CD4-positive, alpha-beta memory T cell (primary cell): ENCODE data around the gene BBS4. TPM values are rescaled to one million over a fixed set of nuclear protein-coding genes. Genes with fewer than 3 reads are reported as not detected.

Experiments
- CTCF ChIA-PET: fragments of 350-600 bp; sonication (Branson Sonifier 250); formaldehyde crosslinking; loops from one replicate; lab custom pipeline; 2021; ENCODE audit warnings: inconsistent platforms; ENCODE audit not compliant: partially characterized antibody; lab: Charles Lee
- POLR2A ChIA-PET: fragments of 350-600 bp; sonication (Branson Sonifier 250); formaldehyde crosslinking; loops from one replicate; lab custom pipeline; 2021; ENCODE audit not compliant: partially characterized antibody; lab: Charles Lee
- DNase-seq, 5 donors: peaks; one replicate each; pipeline versions ENCODE4 v3.0.0 to v3.0.0-alpha.2; 2020 to 2022; ENCODE audit warnings: mixed read lengths in 1 of 5
- H3K27ac ChIP-seq: one replicate; pipeline ENCODE4 v1.7.0; 2013; ENCODE audit warnings: low read depth, low read length
- H3K27me3 ChIP-seq: 2 replicates; pipeline ENCODE4 v1.7.0; 2013; ENCODE audit warnings: mild to moderate bottlenecking, low read length, moderate library complexity; ENCODE audit not compliant: insufficient read depth
- H3K36me3 ChIP-seq: 2 replicates; pipeline ENCODE4 v1.7.0; 2013; ENCODE audit warnings: mild to moderate bottlenecking, low read length, moderate library complexity; ENCODE audit not compliant: insufficient read depth
- H3K4me1 ChIP-seq: 2 replicates; pipeline ENCODE4 v1.7.0; 2013; ENCODE audit warnings: mild to moderate bottlenecking, low read length, moderate library complexity; ENCODE audit not compliant: insufficient read depth
- H3K4me3 ChIP-seq, 2 donors: one replicate each; pipeline ENCODE4 v1.7.0; 2013; ENCODE audit warnings: low read length in 2 of 2, mild to moderate bottlenecking in 1 of 2
- H3K9me3 ChIP-seq, 2 donors: one replicate each; pipeline ENCODE4 v1.7.0; 2013; ENCODE audit warnings: low read length in 2 of 2, control low read depth in 1 of 2; ENCODE audit not compliant: control insufficient read depth in 1 of 2
- H3K27ac Mint-ChIP-seq, 7 donors: one replicate each; pipeline ENCODE4 v1.8.0; 2020 to 2021; ENCODE audit warnings: mixed read lengths in 7 of 7, mild to moderate bottlenecking in 6 of 7, inconsistent platforms in 3 of 7, moderate library complexity in 3 of 7
- H3K27me3 Mint-ChIP-seq, 2 donors: one replicate each; pipeline ENCODE4 v1.8.0; 2020 to 2021; ENCODE audit warnings: mixed read lengths in 2 of 2
- H3K36me3 Mint-ChIP-seq, 2 donors: one replicate each; pipeline ENCODE4 v1.8.0; 2020 to 2021; ENCODE audit warnings: mixed read lengths in 2 of 2, inconsistent platforms in 1 of 2, mild to moderate bottlenecking in 1 of 2
- H3K4me1 Mint-ChIP-seq, 4 donors: one replicate each; pipeline ENCODE4 v1.8.0; 2020 to 2021; ENCODE audit warnings: mixed read lengths in 4 of 4, mild to moderate bottlenecking in 1 of 4
- H3K4me3 Mint-ChIP-seq, 8 donors: one replicate each; pipeline ENCODE4 v1.8.0; 2020 to 2021; ENCODE audit warnings: mixed read lengths in 8 of 8, mild to moderate bottlenecking in 7 of 8, moderate library complexity in 6 of 8, inconsistent platforms in 3 of 8
- H3K9me3 Mint-ChIP-seq, 8 donors: one replicate each; pipeline ENCODE4 v1.8.0; 2020 to 2021; ENCODE audit warnings: mixed read lengths in 8 of 8, mild to moderate bottlenecking in 5 of 8, inconsistent platforms in 3 of 8, moderate library complexity in 1 of 8
- intact Hi-C: fragments of 100-400 bp; cut with micrococcal nuclease; formaldehyde crosslinking; loops from one replicate; pipeline ENCODE4 v1.15.1; 2023
- polyA plus RNA-seq, 2 donors: library from polyadenylated mRNA; unstranded; fragments of 300-500 nt; fragmentation: Illumina TruSeq; gene quantifications; one replicate each; pipeline ENCODE4 v1.2.3, GENCODE V29; 2021
- total RNA-seq, 2 experiments: library from RNA; stranded (reverse); gene quantifications; one replicate each; pipeline ENCODE4 v1.2.3, GENCODE V29; 2021

BBS4 gene
- total and polyA plus RNA-seq, 4 experiments from 2014 or later: 7.7 to 22.2 (median 16.5) TPM

GRCh38 chr15:72758182-72758581 lies 72.2 kb downstream of the BBS4 start:
- Histone ChIP-seq H3K4me1 (peaks cover 3% of the 10 kb centered on the region), H3K27me3 (no peaks in the 10 kb centered on the region), H3K9me3 (no peaks in the 10 kb centered on the region), H3K36me3 (peaks cover 63% of the 10 kb centered on the region), H3K4me3 (no peak overlapping the region), H3K27ac (no peak overlapping the region)
- intact Hi-C loops: no loop called here
- Mint-ChIP-seq H3K9me3 (no peaks in the 10 kb centered on the region), H3K27me3 (no peaks in the 10 kb centered on the region), H3K4me1 (peaks cover 9 to 32% (median 12%) of the 10 kb centered on the region in 4 donors), H3K4me3 (no peak overlapping the region), H3K27ac (peak overlapping the region in 1 of 7 donors; percentile 52), H3K36me3 (peaks cover 60 to 87% of the 10 kb centered on the region in 2 donors)
- CTCF ChIA-PET: interaction anchor here (1.6 kb wide), 1 partner anchor 10 kb away, joined by 3 read pairs; no protein-coding TSS in a partner anchor
- POLR2A ChIA-PET: no interaction called here
- no peak for DNase-seq

GRCh38 chr15:72760590-72761260 lies 74.7 kb downstream of the BBS4 start:
- no peaks in the 10 kb centered on the region for H3K27me3 Mint-ChIP-seq
- POLR2A ChIA-PET: interaction anchor here (1.1 kb wide), 1 partner anchor 10 kb away, joined by 3 read pairs; no protein-coding TSS in a partner anchor

GRCh38 chr15:72764656-72765055 lies 78.6 kb downstream of the BBS4 start:
- Histone ChIP-seq H3K27me3 (no peaks in the 10 kb centered on the region), H3K4me3 (no peak overlapping the region), H3K36me3 (peaks cover 48% of the 10 kb centered on the region), H3K27ac (no peak overlapping the region), H3K4me1 (no peaks in the 10 kb centered on the region), H3K9me3 (peaks cover 0 to 6% of the 10 kb centered on the region in 2 donors)
- H3K27ac Mint-ChIP-seq: peak overlapping the region in 2 of 7 donors; percentile 17 to 80
- no peak overlapping the region for H3K4me3 Mint-ChIP-seq
- CTCF ChIA-PET: interaction anchor here (1.0 to 1.4 kb wide), 2 partner anchors 9 to 43 kb away, joined by 3 to 7 read pairs; no protein-coding TSS in a partner anchor
- intact Hi-C loops: no loop called here
- H3K9me3 Mint-ChIP-seq: peaks cover 0 to 24% (median 11%) of the 10 kb centered on the region in 8 donors
- DNase-seq: no peak
- POLR2A ChIA-PET: no interaction called here
- no peaks in the 10 kb centered on the region for H3K27me3 Mint-ChIP-seq
- H3K4me1 Mint-ChIP-seq: peaks cover 0 to 20% (median 6%) of the 10 kb centered on the region in 4 donors
- peaks cover 63 to 78% of the 10 kb centered on the region in 2 donors for H3K36me3 Mint-ChIP-seq

More at GRCh38 chr15:72760590-72761260, 74.7 kb downstream of the BBS4 start:
- DNase-seq: no peak
- intact Hi-C loops: no loop called here
- Mint-ChIP-seq H3K9me3 (no peaks in the 10 kb centered on the region), H3K36me3 (peaks cover 54 to 82% of the 10 kb centered on the region in 2 donors), H3K4me1 (peaks cover 0 to 31% (median 10%) of the 10 kb centered on the region in 4 donors), H3K27ac (peak overlapping the region in 2 of 7 donors; percentile 37 to 55), H3K4me3 (no peak overlapping the region)
- H3K27ac ChIP-seq: no peak overlapping the region
- no peaks in the 10 kb centered on the region for H3K4me1 ChIP-seq
- H3K36me3 ChIP-seq: peaks cover 38% of the 10 kb centered on the region
- no peak overlapping the region for H3K4me3 ChIP-seq
- CTCF ChIA-PET: no interaction called here
- no peaks in the 10 kb centered on the region for H3K9me3 ChIP-seq
- no peaks in the 10 kb centered on the region for H3K27me3 ChIP-seq

- Mint-ChIP-seq H3K4me1 (peaks cover 4 to 22% (median 8%) of the 10 kb centered on the region in 4 donors), H3K9me3 (peaks cover 0 to 24% (median 11%) of the 10 kb centered on the region in 8 donors), H3K27me3 (no peaks in the 10 kb centered on the region), H3K36me3 (peaks cover 69 to 77% of the 10 kb centered on the region in 2 donors), H3K27ac (no peak overlapping the region), H3K4me3 (no peak overlapping the region)
- POLR2A ChIA-PET: no interaction called here
- Histone ChIP-seq H3K36me3 (peaks cover 44% of the 10 kb centered on the region), H3K27ac (no peak overlapping the region), H3K9me3 (peaks cover 0 to 6% of the 10 kb centered on the region in 2 donors), H3K4me3 (no peak overlapping the region), H3K4me1 (no peaks in the 10 kb centered on the region), H3K27me3 (no peaks in the 10 kb centered on the region)
- intact Hi-C loops: no loop called here
- DNase-seq: no peak
- CTCF ChIA-PET: no interaction called here
These were observed 80.0 kb downstream of the BBS4 start for GRCh38 chr15:72766025-72766424.

GRCh38 chr15:72766780-72767179 lies 80.8 kb downstream of the BBS4 start:
- CTCF ChIA-PET: no interaction called here

GRCh38 chr15:72770673-72771328 lies 84.8 kb downstream of the BBS4 start:
- H3K27ac ChIP-seq: no peak overlapping the region
- intact Hi-C loops: no loop called here
- POLR2A ChIA-PET: no interaction called here

More at GRCh38 chr15:72766780-72767179, 80.8 kb downstream of the BBS4 start:
- Histone ChIP-seq H3K27ac (no peak overlapping the region), H3K4me1 (no peaks in the 10 kb centered on the region), H3K9me3 (peaks cover 0 to 6% of the 10 kb centered on the region in 2 donors), H3K27me3 (no peaks in the 10 kb centered on the region), H3K4me3 (no peak overlapping the region), H3K36me3 (peaks cover 45% of the 10 kb centered on the region)
- Mint-ChIP-seq H3K36me3 (peaks cover 72 to 78% of the 10 kb centered on the region in 2 donors), H3K4me3 (no peak overlapping the region), H3K27me3 (no peaks in the 10 kb centered on the region), H3K4me1 (peaks cover 5 to 26% (median 12%) of the 10 kb centered on the region in 4 donors), H3K9me3 (peaks cover 0 to 24% (median 11%) of the 10 kb centered on the region in 8 donors), H3K27ac (peak overlapping the region in 1 of 7 donors; percentile 48)
- DNase-seq: no peak
- POLR2A ChIA-PET: interaction anchor here (0.6 kb wide), 1 partner anchor 31 kb away, joined by 3 read pairs; no protein-coding TSS in a partner anchor
- intact Hi-C loops: no loop called here

GRCh38 chr15:72771329-72771725 lies 85.3 kb downstream of the BBS4 start:
- H3K4me1 ChIP-seq: peaks cover 11% of the 10 kb centered on the region
- POLR2A ChIA-PET: no interaction called here
- peaks cover 21 to 32% (median 26%) of the 10 kb centered on the region in 4 donors for H3K4me1 Mint-ChIP-seq
- intact Hi-C loops: no loop called here
- no peak overlapping the region for H3K4me3 ChIP-seq
- no peak overlapping the region for H3K4me3 Mint-ChIP-seq
- peaks cover 73 to 80% of the 10 kb centered on the region in 2 donors for H3K36me3 Mint-ChIP-seq
- no peak overlapping the region for H3K27ac ChIP-seq
- peaks cover 0 to 24% (median 11%) of the 10 kb centered on the region in 8 donors for H3K9me3 Mint-ChIP-seq
- no peaks in the 10 kb centered on the region for H3K27me3 Mint-ChIP-seq
- no peak for DNase-seq
- CTCF ChIA-PET: no interaction called here
- H3K27ac Mint-ChIP-seq: peak overlapping the region in 2 of 7 donors; percentile 18 to 52
- no peaks in the 10 kb centered on the region for H3K27me3 ChIP-seq
- peaks cover 0 to 6% of the 10 kb centered on the region in 2 donors for H3K9me3 ChIP-seq
- peaks cover 53% of the 10 kb centered on the region for H3K36me3 ChIP-seq

More at GRCh38 chr15:72770673-72771328, 84.8 kb downstream of the BBS4 start:
- Mint-ChIP-seq H3K4me1 (peaks cover 18 to 27% (median 22%) of the 10 kb centered on the region in 4 donors), H3K4me3 (no peak overlapping the region), H3K9me3 (peaks cover 0 to 24% (median 11%) of the 10 kb centered on the region in 8 donors), H3K27ac (peak overlapping the region in 3 of 7 donors; percentile 10 to 52 (median 30)), H3K36me3 (peaks cover 76 to 78% of the 10 kb centered on the region in 2 donors), H3K27me3 (no peaks in the 10 kb centered on the region)
- H3K36me3 ChIP-seq: peaks cover 56% of the 10 kb centered on the region
- CTCF ChIA-PET: no interaction called here
- no peak for DNase-seq
- H3K27me3 ChIP-seq: no peaks in the 10 kb centered on the region
- peaks cover 10% of the 10 kb centered on the region for H3K4me1 ChIP-seq
- H3K9me3 ChIP-seq: peaks cover 0 to 6% of the 10 kb centered on the region in 2 donors
- no peak overlapping the region for H3K4me3 ChIP-seq
